MCF 10A (cell line): ENCODE measurements around the gene PXT1. TPM values are rescaled to one million over a fixed set of nuclear protein-coding genes. Genes with fewer than 3 reads are reported as not detected.

Experiments
- BruUV-seq: library from RNA; stranded (reverse); fragments of 400-500 nt; replicated peaks from 2 replicates; lab custom pipeline; 2021; lab: Mats Ljungman, UMichigan
- CTCF ChIA-PET: fragments of 300-600 bp; sonication (Branson Sonifier 250); formaldehyde crosslinking; extraction: SDS; loops from one replicate; lab custom pipeline; 2021; ENCODE audit warnings: antibody characterized with exemption, inconsistent platforms; lab: Yijun Ruan, JAX
- POLR2A ChIA-PET: fragments of 300-600, 350-650 bp; sonication (Branson Sonifier 250); formaldehyde crosslinking; extraction: SDS; loops from one replicate; lab custom pipeline; 2020; ENCODE audit warnings: antibody characterized with exemption, inconsistent platforms; lab: Yijun Ruan, JAX
- DNase-seq: peaks from one replicate; pipeline ENCODE4 v3.0.0-alpha.2; 2018; ENCODE audit not compliant: unreplicated experiment
- H3K27ac Mint-ChIP-seq: one replicate; pipeline ENCODE4 v1.8.0; 2022; ENCODE audit warnings: mild to moderate bottlenecking, low read depth, mixed read lengths; ENCODE audit not compliant: unreplicated experiment
- H3K27me3 Mint-ChIP-seq: one replicate; pipeline ENCODE4 v1.8.0; 2022; ENCODE audit warnings: mixed read lengths; ENCODE audit not compliant: insufficient read depth, unreplicated experiment
- H3K36me3 Mint-ChIP-seq: one replicate; pipeline ENCODE4 v1.8.0; 2022; ENCODE audit warnings: mild to moderate bottlenecking, moderate library complexity, mixed read lengths; ENCODE audit not compliant: insufficient read depth, unreplicated experiment
- H3K4me1 Mint-ChIP-seq: one replicate; pipeline ENCODE4 v1.8.0; 2022; ENCODE audit warnings: mixed read lengths; ENCODE audit not compliant: insufficient read depth, unreplicated experiment
- H3K4me3 Mint-ChIP-seq: one replicate; pipeline ENCODE4 v1.8.0; 2022; ENCODE audit warnings: mild to moderate bottlenecking, moderate library complexity, mixed read lengths; ENCODE audit not compliant: unreplicated experiment
- H3K9me3 Mint-ChIP-seq: one replicate; pipeline ENCODE4 v1.8.0; 2022; ENCODE audit warnings: mixed read lengths; ENCODE audit not compliant: unreplicated experiment
- CTCF ChIP-seq: fragments of 200-600 bp; IDR thresholded peaks from one replicate; pipeline ENCODE4 v1.8.0; 2022; ENCODE audit warnings: antibody characterized with exemption, mild to moderate bottlenecking; ENCODE audit not compliant: unreplicated experiment
- intact Hi-C: fragments of 100-400 bp; cut with micrococcal nuclease; formaldehyde crosslinking; loops from 2 replicates; pipeline ENCODE4 v1.14.1; 2022
- total RNA-seq: library from RNA; stranded (reverse); gene quantifications from 2 replicates; pipeline ENCODE4 v1.2.3, GENCODE V29; 2022

The PXT1 gene
- total RNA-seq, 1 experiment from 2014 or later: not detected

- Mint-ChIP-seq H3K27me3 (no peaks in the 10 kb centered on the region), H3K36me3 (peaks cover 18% of the 10 kb centered on the region), H3K4me3 (peak overlapping the region; percentile 87), H3K27ac (peak overlapping the region; percentile 88), H3K9me3 (no peaks in the 10 kb centered on the region), H3K4me1 (peaks cover 27% of the 10 kb centered on the region)
- ChIA-PET POLR2A (interaction anchor here (0.6 to 4.1 kb wide), 12 partner anchors 9 to 414 kb away, joined by 3 to 68 read pairs (median 6); no protein-coding TSS in a partner anchor), CTCF (interaction anchor here (0.6 to 1.4 kb wide), 2 partner anchors 10 to 19 kb away, joined by 3 to 5 read pairs; no protein-coding TSS in a partner anchor)
- no peak for TF ChIP-seq CTCF
- intact Hi-C loops: loop anchor here (5.0 kb wide), 1 partner anchor 155 kb away; no protein-coding TSS in a partner anchor
- DNase-seq: no peak
- TSS peak; percentile 72 for BruUV-seq
Observed at GRCh38 chr6:36442103-36442670, 467 bp downstream of the PXT1 start.

DNA sequence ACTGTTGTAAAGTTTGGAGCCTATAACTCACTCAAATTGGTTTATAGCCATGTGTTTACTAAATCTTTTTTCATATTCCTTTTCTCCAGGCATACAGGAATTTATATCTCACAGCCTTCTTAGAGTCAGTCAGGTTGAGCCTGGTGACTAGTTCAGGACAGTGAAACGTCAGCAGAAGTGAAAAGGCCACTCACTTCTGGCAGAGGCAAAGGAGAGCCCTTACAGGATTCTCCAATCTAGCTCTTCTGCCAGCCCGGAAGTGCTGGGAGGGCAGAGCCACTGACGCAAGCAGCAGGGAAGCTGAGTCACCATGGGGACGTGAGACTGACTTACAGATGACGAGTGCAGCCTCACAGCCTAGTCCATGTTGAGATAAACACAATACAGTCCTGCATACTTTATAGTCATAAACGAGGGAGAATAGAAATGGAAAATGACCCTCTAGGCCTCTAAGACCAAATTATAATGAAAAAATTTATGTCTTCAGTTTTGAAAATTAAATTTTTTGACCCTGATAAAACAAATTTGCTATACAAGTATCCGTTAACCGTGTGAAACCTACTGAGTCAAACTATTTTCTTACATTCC is 1.3 kb downstream of the PXT1 start:
- intact Hi-C loops: loop anchor here (5.0 kb wide), 1 partner anchor 156 kb away; no protein-coding TSS in a partner anchor
- no peaks in the 10 kb centered on the region for H3K27me3 Mint-ChIP-seq

GRCh38 chr6:36436466-36436865 is 6.2 kb downstream of the PXT1 start:
- Mint-ChIP-seq H3K27ac (no peak overlapping the region), H3K4me1 (peaks cover 15% of the 10 kb centered on the region), H3K4me3 (no peak overlapping the region), H3K36me3 (no peaks in the 10 kb centered on the region), H3K9me3 (no peaks in the 10 kb centered on the region), H3K27me3 (no peaks in the 10 kb centered on the region)
- DNase-seq: no peak
- CTCF ChIA-PET: no interaction called here
- POLR2A ChIA-PET: interaction anchor here (1.4 kb wide), 1 partner anchor 159 kb away, joined by 3 read pairs; no protein-coding TSS in a partner anchor
- intact Hi-C loops: no loop called here
- no peak for TF ChIP-seq CTCF
- no TSS peak for BruUV-seq

More for the DNA sequence above, 1.3 kb downstream of the PXT1 start:
- peak; percentile 98 for DNase-seq
- peak overlapping the region; percentile 87 for H3K27ac Mint-ChIP-seq
- peaks cover 18% of the 10 kb centered on the region for H3K36me3 Mint-ChIP-seq
- peak overlapping the region; percentile 38 for H3K4me3 Mint-ChIP-seq
- no peak for TF ChIP-seq CTCF
- no TSS peak for BruUV-seq
- POLR2A ChIA-PET: interaction anchor here (0.6 to 4.1 kb wide), 17 partner anchors 9 to 413 kb away, joined by 3 to 68 read pairs (median 6); no protein-coding TSS in a partner anchor
- H3K9me3 Mint-ChIP-seq: no peaks in the 10 kb centered on the region
- H3K4me1 Mint-ChIP-seq: peaks cover 27% of the 10 kb centered on the region
- CTCF ChIA-PET: interaction anchor here (0.6 to 1.4 kb wide), 3 partner anchors 9 to 82 kb away, joined by 3 to 5 read pairs (median 3); no protein-coding TSS in a partner anchor

DNA sequence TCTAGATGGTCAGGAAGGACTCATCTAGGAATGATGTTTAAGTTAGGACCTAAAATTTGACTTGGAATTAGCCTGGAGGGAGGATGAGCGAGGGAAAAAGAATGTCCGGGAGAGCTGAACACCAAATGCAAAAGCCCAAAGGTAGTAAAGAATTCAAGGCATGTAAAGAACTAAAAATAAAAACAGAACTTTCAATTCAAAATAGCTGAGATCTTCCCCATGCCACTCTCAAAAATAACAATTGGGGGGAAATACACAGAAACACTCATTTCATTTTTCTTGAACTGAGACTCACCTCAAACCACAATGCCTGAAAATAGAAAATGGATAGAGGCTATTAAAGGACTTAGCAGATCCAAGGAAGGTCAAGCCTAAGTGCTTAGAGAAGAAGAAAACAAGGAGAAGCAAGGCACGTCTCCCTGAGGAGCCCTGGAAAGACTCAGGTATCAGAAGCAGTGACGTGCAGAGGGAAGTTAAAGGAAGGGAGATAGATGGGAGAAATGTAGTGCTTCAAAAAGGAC is 10.4 kb downstream of the PXT1 start:
- BruUV-seq: no TSS peak
- H3K9me3 Mint-ChIP-seq: no peaks in the 10 kb centered on the region
- no peak for DNase-seq
- ChIA-PET POLR2A (interaction anchor here (0.9 to 1.9 kb wide), 2 partner anchors 9 kb away, joined by 3 to 7 read pairs; no protein-coding TSS in a partner anchor), CTCF (interaction anchor here (0.6 to 1.3 kb wide), 5 partner anchors 9 to 1545 kb away, joined by 3 to 5 read pairs (median 3); no protein-coding TSS in a partner anchor)
- H3K4me1 Mint-ChIP-seq: peaks cover 14% of the 10 kb centered on the region
- no peaks in the 10 kb centered on the region for H3K36me3 Mint-ChIP-seq
- intact Hi-C loops: no loop called here
- no peak overlapping the region for H3K4me3 Mint-ChIP-seq
- no peak for TF ChIP-seq CTCF
- peak overlapping the region; percentile 32 for H3K27ac Mint-ChIP-seq
- no peaks in the 10 kb centered on the region for H3K27me3 Mint-ChIP-seq
